Stimulated activated CD4-positive, alpha-beta T cell treated with anti-CD3 and anti-CD28 coated beads, Interleukin-1b, Interleukin-23, amount 100 ng/mL, for 24 hours (primary cell): ENCODE results near the gene DIP2B.

ENCODE experiments used
- DNase-seq, 4 experiments: peaks; one replicate each; pipeline ENCODE4 v3.0.0-alpha.2; 2020; ENCODE audit warnings: low read depth in 4 of 4, low spot score in 1 of 4

The DIP2B gene

GRCh38 chr12:50611021-50611744 is 106.4 kb downstream of the DIP2B start:
- no peak for DNase-seq

GRCh38 chr12:50612882-50613281 is 108.1 kb downstream of the DIP2B start:
- DNase-seq, result no peak

- no peak for DNase-seq
Observed at GRCh38 chr12:50613463-50613862, 108.7 kb downstream of the DIP2B start.

GRCh38 chr12:50614167-50614759 is 109.5 kb downstream of the DIP2B start:
- no peak for DNase-seq

GRCh38 chr12:50615145-50615906 is 110.5 kb downstream of the DIP2B start:
- DNase-seq, result no peak

GRCh38 chr12:50615907-50616296 is 111.1 kb downstream of the DIP2B start:
- no peak for DNase-seq

- DNase-seq, result no peak
Observed at GRCh38 chr12:50617657-50618056, 112.9 kb downstream of the DIP2B start.

GRCh38 chr12:50618864-50619609 is 114.3 kb downstream of the DIP2B start:
- DNase-seq, result no peak

GRCh38 chr12:50619610-50619958 is 114.8 kb downstream of the DIP2B start:
- DNase-seq, result no peak

GRCh38 chr12:50620109-50620977 is 115.6 kb downstream of the DIP2B start:
- peak in 1 of 4 experiments; percentile 18 for DNase-seq

GRCh38 chr12:50620978-50621360 is 116.2 kb downstream of the DIP2B start:
- no peak for DNase-seq

GRCh38 chr12:50621399-50622300 is 116.9 kb downstream of the DIP2B start:
- no peak for DNase-seq

- DNase-seq, result no peak
Observed at GRCh38 chr12:50625029-50625925, 120.5 kb downstream of the DIP2B start.

- DNase-seq, result no peak
Observed at GRCh38 chr12:50626026-50626425, 121.2 kb downstream of the DIP2B start.

- DNase-seq, result no peak
Observed at GRCh38 chr12:50627491-50627890, 122.7 kb downstream of the DIP2B start.

- DNase-seq, result no peak
Observed at GRCh38 chr12:50628394-50628793, 123.6 kb downstream of the DIP2B start.

GRCh38 chr12:50633955-50634354 is 129.2 kb downstream of the DIP2B start:
- DNase-seq, result no peak

GRCh38 chr12:50634379-50634778 is 129.6 kb downstream of the DIP2B start:
- no peak for DNase-seq

- DNase-seq, result no peak
Observed at GRCh38 chr12:50635364-50635763, 130.6 kb downstream of the DIP2B start.
